Measurements from ENCODE around the gene OSBPL8.

OSBPL8 gene

GRCh38 chr12:76556368-76556767 is 3.2 kb downstream of the OSBPL8 start:
- no peak for TF ChIP-seq CTCF (IDR thresholded peaks at IDR 0.05; ENCODE audit: insufficient read depth, low read depth, low read length, missing control alignments)
- no peak for DNase-seq (ENCODE audit: low read depth)
- H3K4me3 ChIP-seq (ENCODE audit: low read depth, low read length), result no peak overlapping the region

- no peak overlapping the region for H3K4me3 ChIP-seq (ENCODE audit: low read depth, low read length)
- no peak for DNase-seq (ENCODE audit: low read depth)
- no peak for TF ChIP-seq CTCF (IDR thresholded peaks at IDR 0.05; ENCODE audit: insufficient read depth, low read depth, low read length, missing control alignments)
These were observed 3.8 kb downstream of the OSBPL8 start for GRCh38 chr12:76555797-76556196.

GRCh38 chr12:76555231-76555767 is 4.3 kb downstream of the OSBPL8 start:
- no peak for TF ChIP-seq CTCF (IDR thresholded peaks at IDR 0.05; ENCODE audit: insufficient read depth, low read depth, low read length, missing control alignments)
- no peak for DNase-seq (ENCODE audit: low read depth)
- H3K4me3 ChIP-seq (ENCODE audit: low read depth, low read length), result no peak overlapping the region

GRCh38 chr12:76554405-76555230 is 5.0 kb downstream of the OSBPL8 start:
- no peak for DNase-seq (ENCODE audit: low read depth)
- no peak for TF ChIP-seq CTCF (IDR thresholded peaks at IDR 0.05; ENCODE audit: insufficient read depth, low read depth, low read length, missing control alignments)
- H3K4me3 ChIP-seq (ENCODE audit: low read depth, low read length), result no peak overlapping the region

- no peak for TF ChIP-seq CTCF (IDR thresholded peaks at IDR 0.05; ENCODE audit: insufficient read depth, low read depth, low read length, missing control alignments)
- no peak for DNase-seq (ENCODE audit: low read depth)
- H3K4me3 ChIP-seq (ENCODE audit: low read depth, low read length), result no peak overlapping the region
These were observed 7.1 kb downstream of the OSBPL8 start for GRCh38 chr12:76552343-76552938.

GRCh38 chr12:76551482-76551888 is 8.1 kb downstream of the OSBPL8 start:
- TF ChIP-seq CTCF (IDR thresholded peaks at IDR 0.05; ENCODE audit: insufficient read depth, low read depth, low read length, missing control alignments), result no peak
- no peak for DNase-seq (ENCODE audit: low read depth)
- H3K4me3 ChIP-seq (ENCODE audit: low read depth, low read length), result no peak overlapping the region

Measured in GM12865 (cell line).